CD1c-positive myeloid dendritic cell (primary cell): ENCODE data around the gene ANKRD28.
A peak's percentile ranks its signal among the peaks of the same experiment; 100 is the strongest.
"Not testable (repeated sequence)": the region's sequence is repeated elsewhere in the genome, so short reads cannot be mapped to it uniquely, and the experiment has no call there.

Source experiments
- DNase-seq: peaks from one replicate; pipeline ENCODE4 v3.0.0-alpha.2; 2016; ENCODE audit errors: extremely low spot score

Gene ANKRD28

GRCh38 chr3:15803921-15804320 lies 6.1 kb upstream of the ANKRD28 start:
- no peak for DNase-seq

- DNase-seq, result no peak
Observed at GRCh38 chr3:15801298-15801697, 3.5 kb upstream of the ANKRD28 start.

DNA sequence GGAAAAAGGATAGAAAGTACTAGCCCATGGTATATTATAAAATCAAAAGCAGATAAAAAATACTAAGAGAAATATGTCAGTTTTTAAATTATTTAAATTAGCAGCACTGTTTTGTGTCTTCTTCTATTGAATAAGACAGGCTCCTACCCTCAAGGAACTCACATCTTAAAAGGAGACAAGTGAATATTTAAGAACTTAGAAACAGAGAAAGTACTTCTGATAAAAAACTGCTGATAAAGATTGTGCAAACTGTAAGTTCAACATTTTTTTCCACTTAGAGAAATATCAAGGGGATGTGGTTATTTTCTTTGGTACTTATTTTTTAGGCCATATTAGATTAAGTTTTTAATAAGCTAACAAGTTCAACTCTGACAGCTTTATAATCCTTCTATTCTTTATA lies 3.0 kb upstream of the ANKRD28 start:
- DNase-seq, result peak; percentile 13

- no peak for DNase-seq
Observed at GRCh38 chr3:15800327-15800726, 2.5 kb upstream of the ANKRD28 start.

DNA sequence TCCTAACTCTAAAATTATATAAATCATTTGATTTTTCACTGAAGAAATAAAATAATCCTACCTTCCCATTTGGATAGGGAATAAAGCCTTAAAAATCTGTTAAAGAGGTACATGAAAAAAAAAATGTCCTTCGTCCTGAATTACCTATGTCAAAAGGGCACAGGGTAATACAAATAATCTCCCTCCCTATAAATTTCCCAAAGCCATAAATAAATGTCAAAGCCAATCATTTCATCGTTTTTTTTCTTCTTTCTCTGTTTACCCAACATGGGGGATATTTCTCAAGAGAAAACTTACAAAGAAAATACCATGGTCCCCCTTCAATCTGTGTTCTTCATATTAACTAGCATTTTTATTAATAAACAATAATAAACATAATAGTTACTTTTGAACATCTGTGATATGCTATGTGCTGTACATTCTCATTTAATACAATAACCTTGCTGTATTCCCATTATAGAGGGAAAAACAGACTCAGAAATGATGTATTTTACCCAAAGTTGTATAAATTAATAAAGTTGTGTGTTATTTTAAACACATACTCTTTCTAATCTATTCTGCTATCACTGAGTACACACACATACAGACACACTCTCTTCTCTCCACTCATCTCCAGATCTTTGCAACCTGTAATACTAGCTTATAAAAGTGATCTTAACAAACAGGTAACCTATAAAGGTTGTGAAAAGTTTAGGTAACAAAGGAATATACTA lies 910 bp upstream of the ANKRD28 start:
- DNase-seq, result no peak

DNA sequence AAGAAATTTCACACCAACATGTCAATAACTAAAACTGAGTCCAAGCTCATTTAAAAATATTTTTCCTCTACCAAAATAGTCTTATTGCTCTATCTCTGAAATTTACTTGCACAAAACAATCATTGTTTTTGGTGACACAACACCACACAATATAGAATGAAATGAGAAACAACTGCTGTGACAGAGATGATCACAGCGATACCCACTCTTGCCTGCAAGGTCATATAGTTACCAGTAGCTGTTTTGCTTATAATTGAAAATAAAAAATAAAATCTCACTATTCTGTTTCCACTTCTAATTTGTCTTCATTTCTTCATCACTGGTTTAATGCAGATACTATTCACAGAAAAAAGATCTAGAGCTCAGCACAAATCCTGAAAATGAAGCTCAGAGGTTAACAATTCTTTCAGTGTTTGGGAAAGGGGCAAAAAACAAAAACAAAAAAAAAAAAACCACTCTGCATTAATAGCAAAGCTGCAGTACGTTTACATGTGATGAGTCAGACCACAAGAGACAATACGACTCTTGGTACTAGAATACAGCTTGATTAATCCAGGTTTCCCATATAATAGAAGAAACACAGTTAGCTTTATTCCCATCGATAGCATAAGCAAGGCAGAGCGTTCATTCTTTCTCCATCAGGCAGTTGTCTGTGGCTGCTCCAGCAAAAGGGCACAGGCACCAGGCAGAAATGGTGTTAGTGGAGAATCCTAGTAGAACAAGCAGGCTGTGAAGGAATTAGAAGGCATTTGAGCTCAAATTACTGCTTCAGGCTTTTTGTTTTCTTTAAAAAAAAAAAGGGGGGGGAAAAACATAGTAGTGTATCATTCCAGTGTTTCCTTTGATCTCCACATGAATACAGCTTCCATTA lies 773 bp downstream of the ANKRD28 start:
- peak; percentile 50 for DNase-seq

GRCh38 chr3:15796331-15796730 lies 1.4 kb downstream of the ANKRD28 start:
- DNase-seq, result no peak

GRCh38 chr3:15795651-15796308 lies 2.0 kb downstream of the ANKRD28 start:
- DNase-seq, result peak; percentile 89

- peak; percentile 41 for DNase-seq
Observed at GRCh38 chr3:15794842-15795650, 2.7 kb downstream of the ANKRD28 start.

DNA sequence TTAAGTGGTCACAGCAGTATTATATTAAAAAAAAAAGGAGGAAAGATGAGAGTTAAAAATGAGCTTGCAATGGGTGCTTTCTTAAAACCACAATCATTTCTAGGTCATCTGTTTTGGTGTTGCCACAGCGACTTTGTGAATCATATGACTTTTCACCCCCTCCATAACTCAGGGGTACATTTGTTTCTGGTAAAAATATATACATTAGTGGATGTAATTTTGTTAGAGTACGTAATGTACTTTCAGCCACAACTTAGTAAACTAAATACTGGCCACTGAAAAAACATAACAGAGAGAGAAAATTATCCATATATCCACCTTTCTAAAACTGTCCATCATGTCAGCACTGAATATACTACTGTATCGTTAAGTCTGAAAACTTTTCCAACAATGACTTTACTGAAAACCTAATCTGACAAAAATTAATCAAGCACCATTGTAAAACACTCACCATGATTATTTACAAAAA lies 3.4 kb downstream of the ANKRD28 start:
- DNase-seq, result peak; percentile 73

GRCh38 chr3:15791525-15791924 lies 6.3 kb downstream of the ANKRD28 start:
- no peak for DNase-seq

GRCh38 chr3:15787941-15788340 lies 9.8 kb downstream of the ANKRD28 start:
- DNase-seq, result no peak

DNA sequence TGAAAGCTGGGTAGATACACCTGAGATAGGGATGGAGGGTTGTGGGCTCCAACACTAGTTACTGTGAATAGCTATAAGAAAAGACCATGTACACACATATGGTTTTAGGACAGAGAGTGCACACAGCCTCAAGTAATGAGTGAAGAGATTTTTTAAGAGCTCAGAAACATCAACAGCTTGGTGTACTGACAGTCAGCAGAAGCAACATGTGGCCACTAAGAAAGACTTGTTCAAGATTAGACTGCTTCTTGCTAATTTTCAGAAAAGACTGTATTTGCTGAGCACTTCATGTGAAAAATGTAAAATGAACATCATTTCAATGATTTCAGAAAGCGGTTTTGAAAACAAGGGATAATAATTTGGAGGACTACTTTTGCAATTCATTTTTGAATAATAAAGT lies 10.3 kb downstream of the ANKRD28 start:
- DNase-seq, result no peak

DNA sequence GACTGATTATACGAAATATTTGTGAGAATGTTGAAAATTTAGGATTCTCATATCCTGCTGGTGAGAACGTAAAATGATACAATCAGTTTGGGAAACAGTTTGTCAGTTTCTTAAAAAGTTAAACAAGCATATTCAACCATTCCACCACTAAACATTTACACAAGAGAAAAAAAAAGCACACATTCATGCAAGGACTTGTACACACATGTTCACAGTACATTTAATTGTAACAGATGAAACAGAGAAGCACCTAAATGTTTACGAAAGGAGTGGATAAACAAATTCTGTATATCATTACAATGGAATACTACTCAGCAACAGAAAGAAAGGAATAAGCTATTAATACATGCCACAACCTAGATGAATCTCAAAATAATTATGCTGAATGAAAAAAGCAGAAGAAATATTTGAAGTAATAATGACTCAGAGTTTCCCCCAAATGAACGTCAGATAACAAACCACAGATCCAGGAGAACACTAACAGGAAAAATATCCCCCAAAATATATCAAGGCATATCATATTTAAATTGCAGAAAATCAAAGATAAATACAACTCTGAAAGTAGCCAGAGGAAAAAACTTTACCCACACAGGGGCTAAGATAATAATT lies 14.3 kb downstream of the ANKRD28 start:
- DNase-seq, result peak; percentile 34

DNA sequence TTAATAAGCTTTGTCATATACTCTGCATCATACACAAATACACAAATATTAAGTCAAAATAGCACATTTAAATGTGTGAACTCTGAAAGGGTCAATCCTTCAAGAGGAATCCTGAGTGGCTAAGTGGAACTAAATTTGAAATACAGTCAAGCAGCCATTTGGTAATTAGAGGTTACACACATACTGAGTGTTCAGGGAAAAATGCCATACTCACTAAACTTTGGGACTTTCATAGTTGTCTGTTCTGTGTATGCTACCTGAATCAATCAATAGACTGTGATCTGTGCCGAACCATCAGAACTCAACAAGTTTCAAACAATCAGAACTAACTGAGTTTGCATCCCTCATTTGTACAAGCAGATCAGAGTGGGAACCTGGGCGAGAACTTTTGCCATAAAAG lies 15.3 kb downstream of the ANKRD28 start:
- no peak for DNase-seq

GRCh38 chr3:15781637-15782402 lies 16.0 kb downstream of the ANKRD28 start:
- no peak for DNase-seq

DNA sequence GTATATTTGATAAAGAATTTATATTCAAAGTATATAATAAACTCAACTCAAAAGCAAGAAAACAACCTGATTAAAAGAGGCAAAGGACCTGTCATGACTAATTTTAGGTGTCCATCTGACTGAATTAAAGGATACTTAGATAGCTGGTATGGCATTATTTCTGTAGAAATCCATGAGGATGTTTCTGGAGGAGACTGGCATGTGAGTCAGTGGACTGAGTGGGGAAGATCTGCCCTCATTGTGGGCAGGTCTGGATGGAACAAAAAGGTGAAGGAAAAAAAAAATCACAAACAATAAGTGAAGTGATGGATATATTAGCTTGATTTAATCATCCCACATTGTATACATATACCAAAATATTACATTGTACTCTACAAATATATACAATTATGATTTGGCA lies 16.6 kb downstream of the ANKRD28 start:
- no peak for DNase-seq

GRCh38 chr3:15779111-15779510 lies 18.7 kb downstream of the ANKRD28 start:
- no peak for DNase-seq

DNA sequence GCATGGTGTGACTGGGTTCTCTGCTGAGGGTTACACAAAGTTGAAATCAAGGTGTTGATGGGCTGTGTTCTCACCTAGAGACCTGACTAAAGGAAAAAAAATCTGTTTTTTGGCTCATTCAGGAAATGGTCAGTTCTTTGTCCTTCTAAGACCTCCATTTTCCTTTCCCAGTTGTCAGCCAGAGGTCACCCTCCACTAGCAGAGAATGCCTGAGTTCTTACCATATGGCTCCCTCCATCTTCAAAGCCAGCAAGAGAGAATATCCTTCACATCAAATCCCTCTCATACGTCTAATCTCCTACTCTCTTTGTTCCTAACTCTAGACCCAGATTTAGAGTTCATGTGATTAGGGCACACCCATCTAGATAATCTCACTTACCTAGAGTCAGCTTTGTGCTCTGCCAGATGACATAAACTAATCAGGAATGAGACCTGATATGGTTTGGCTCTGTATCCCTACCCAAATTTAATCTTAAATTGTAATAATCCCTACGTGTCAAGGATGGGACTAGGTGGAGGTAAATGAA lies 19.4 kb downstream of the ANKRD28 start:
- DNase-seq, result no peak

DNA sequence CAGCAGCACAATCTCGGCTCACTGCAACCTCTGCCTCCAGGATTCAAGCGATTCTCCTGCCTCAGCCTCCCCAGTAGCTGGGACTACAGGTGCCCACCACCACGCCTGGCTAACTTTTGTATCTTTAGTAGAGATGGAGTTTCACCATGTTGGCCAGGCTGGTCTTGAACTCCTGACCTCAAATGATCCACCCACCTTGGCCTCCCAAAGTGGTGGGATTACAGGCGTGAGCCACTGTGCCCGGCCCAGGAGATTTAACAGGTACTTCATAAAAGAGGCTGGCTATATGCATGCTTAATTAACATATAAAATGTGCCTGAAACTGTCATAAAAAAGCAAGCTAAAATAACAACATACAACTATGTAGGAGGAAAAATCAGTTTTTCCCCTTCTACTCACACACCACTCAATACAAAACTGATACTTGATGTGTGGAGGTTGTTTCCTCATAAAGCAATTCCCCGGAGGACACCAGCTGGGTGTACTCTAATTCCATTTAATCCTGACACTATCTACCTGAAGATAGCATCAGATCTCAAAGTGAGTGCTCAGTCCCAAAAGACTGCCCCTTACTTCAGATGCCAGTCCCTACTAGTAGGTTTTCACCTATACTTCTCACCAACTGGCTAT lies 22.7 kb downstream of the ANKRD28 start:
- not testable (repeated sequence) for DNase-seq
